ENCODE data around the gene ATP11B.
"Not testable (repeated sequence)": the region's sequence is repeated elsewhere in the genome, so short reads cannot be mapped to it uniquely, and the experiment has no call there.

Gene ATP11B

GRCh38 chr3:182797876-182798275 is 4.6 kb downstream of the ATP11B start:
- Histone ChIP-seq H3K27me3 (ENCODE audit: control insufficient read depth, insufficient read depth, low read length) (peaks cover 20% of the 10 kb centered on the region), H3K9ac (ENCODE audit: low read depth, low read length) (no peak overlapping the region), H3K36me3 (ENCODE audit: control insufficient read depth, insufficient read depth, low read length) (no peaks in the 10 kb centered on the region), H3K4me1 (ENCODE audit: control insufficient read depth, insufficient read depth, low read length) (no peaks in the 10 kb centered on the region), H3K4me3 (ENCODE audit: low read depth, low read length) (no peak overlapping the region), H3K9me3 (ENCODE audit: control insufficient read depth, insufficient read depth, low read length) (no peaks in the 10 kb centered on the region)

GRCh38 chr3:182799143-182799542 is 5.8 kb downstream of the ATP11B start:
- H3K4me1 ChIP-seq (ENCODE audit: control insufficient read depth, insufficient read depth, low read length); H3K9ac ChIP-seq (ENCODE audit: low read depth, low read length); H3K9me3 ChIP-seq (ENCODE audit: control insufficient read depth, insufficient read depth, low read length); H3K36me3 ChIP-seq (ENCODE audit: control insufficient read depth, insufficient read depth, low read length); H3K4me3 ChIP-seq (ENCODE audit: low read depth, low read length): not testable (repeated sequence)
- H3K27me3 ChIP-seq (ENCODE audit: control insufficient read depth, insufficient read depth, low read length): peaks cover 17% of the 10 kb centered on the region

- Histone ChIP-seq H3K4me1 (ENCODE audit: control insufficient read depth, insufficient read depth, low read length) (no peaks in the 10 kb centered on the region), H3K4me3 (ENCODE audit: low read depth, low read length) (no peak overlapping the region), H3K9ac (ENCODE audit: low read depth, low read length) (no peak overlapping the region), H3K27me3 (ENCODE audit: control insufficient read depth, insufficient read depth, low read length) (peaks cover 4% of the 10 kb centered on the region), H3K9me3 (ENCODE audit: control insufficient read depth, insufficient read depth, low read length) (no peaks in the 10 kb centered on the region), H3K36me3 (ENCODE audit: control insufficient read depth, insufficient read depth, low read length) (no peaks in the 10 kb centered on the region)
Measured at GRCh38 chr3:182800508-182800907, 7.2 kb downstream of the ATP11B start.

GRCh38 chr3:182802413-182803390 is 9.4 kb downstream of the ATP11B start:
- Histone ChIP-seq H3K36me3 (ENCODE audit: control insufficient read depth, insufficient read depth, low read length) (no peaks in the 10 kb centered on the region), H3K27me3 (ENCODE audit: control insufficient read depth, insufficient read depth, low read length) (no peaks in the 10 kb centered on the region), H3K9me3 (ENCODE audit: control insufficient read depth, insufficient read depth, low read length) (no peaks in the 10 kb centered on the region), H3K4me3 (ENCODE audit: low read depth, low read length) (no peak overlapping the region), H3K4me1 (ENCODE audit: control insufficient read depth, insufficient read depth, low read length) (no peaks in the 10 kb centered on the region), H3K9ac (ENCODE audit: low read depth, low read length) (no peak overlapping the region)

- no peaks in the 10 kb centered on the region for H3K27me3 ChIP-seq (ENCODE audit: control insufficient read depth, insufficient read depth, low read length)
- no peak overlapping the region for H3K9ac ChIP-seq (ENCODE audit: low read depth, low read length)
- no peak overlapping the region for H3K4me3 ChIP-seq (ENCODE audit: low read depth, low read length)
- no peaks in the 10 kb centered on the region for H3K9me3 ChIP-seq (ENCODE audit: control insufficient read depth, insufficient read depth, low read length)
- H3K4me1 ChIP-seq (ENCODE audit: control insufficient read depth, insufficient read depth, low read length): no peaks in the 10 kb centered on the region
- no peaks in the 10 kb centered on the region for H3K36me3 ChIP-seq (ENCODE audit: control insufficient read depth, insufficient read depth, low read length)
Measured at GRCh38 chr3:182803596-182803995, 10.3 kb downstream of the ATP11B start.

- no peak overlapping the region for H3K4me3 ChIP-seq (ENCODE audit: low read depth, low read length)
- H3K9ac ChIP-seq (ENCODE audit: low read depth, low read length): no peak overlapping the region
- no peaks in the 10 kb centered on the region for H3K4me1 ChIP-seq (ENCODE audit: control insufficient read depth, insufficient read depth, low read length)
- H3K36me3 ChIP-seq (ENCODE audit: control insufficient read depth, insufficient read depth, low read length): no peaks in the 10 kb centered on the region
- H3K9me3 ChIP-seq (ENCODE audit: control insufficient read depth, insufficient read depth, low read length): no peaks in the 10 kb centered on the region
- no peaks in the 10 kb centered on the region for H3K27me3 ChIP-seq (ENCODE audit: control insufficient read depth, insufficient read depth, low read length)
Measured at GRCh38 chr3:182807061-182807460, 13.8 kb downstream of the ATP11B start.

GRCh38 chr3:182808041-182808770 is 14.9 kb downstream of the ATP11B start:
- no peaks in the 10 kb centered on the region for H3K36me3 ChIP-seq (ENCODE audit: control insufficient read depth, insufficient read depth, low read length)
- H3K4me1 ChIP-seq (ENCODE audit: control insufficient read depth, insufficient read depth, low read length): no peaks in the 10 kb centered on the region
- H3K9me3 ChIP-seq (ENCODE audit: control insufficient read depth, insufficient read depth, low read length): no peaks in the 10 kb centered on the region
- H3K9ac ChIP-seq (ENCODE audit: low read depth, low read length): no peak overlapping the region
- H3K4me3 ChIP-seq (ENCODE audit: low read depth, low read length): no peak overlapping the region
- no peaks in the 10 kb centered on the region for H3K27me3 ChIP-seq (ENCODE audit: control insufficient read depth, insufficient read depth, low read length)

- no peaks in the 10 kb centered on the region for H3K9me3 ChIP-seq (ENCODE audit: control insufficient read depth, insufficient read depth, low read length)
- H3K4me3 ChIP-seq (ENCODE audit: low read depth, low read length): no peak overlapping the region
- H3K9ac ChIP-seq (ENCODE audit: low read depth, low read length): no peak overlapping the region
- H3K36me3 ChIP-seq (ENCODE audit: control insufficient read depth, insufficient read depth, low read length): no peaks in the 10 kb centered on the region
- no peaks in the 10 kb centered on the region for H3K4me1 ChIP-seq (ENCODE audit: control insufficient read depth, insufficient read depth, low read length)
- H3K27me3 ChIP-seq (ENCODE audit: control insufficient read depth, insufficient read depth, low read length): no peaks in the 10 kb centered on the region
Measured at GRCh38 chr3:182809531-182809930, 16.2 kb downstream of the ATP11B start.

GRCh38 chr3:182810574-182811268 is 17.4 kb downstream of the ATP11B start:
- no peaks in the 10 kb centered on the region for H3K27me3 ChIP-seq (ENCODE audit: control insufficient read depth, insufficient read depth, low read length)
- no peak overlapping the region for H3K4me3 ChIP-seq (ENCODE audit: low read depth, low read length)
- no peaks in the 10 kb centered on the region for H3K9me3 ChIP-seq (ENCODE audit: control insufficient read depth, insufficient read depth, low read length)
- no peak overlapping the region for H3K9ac ChIP-seq (ENCODE audit: low read depth, low read length)
- no peaks in the 10 kb centered on the region for H3K4me1 ChIP-seq (ENCODE audit: control insufficient read depth, insufficient read depth, low read length)
- no peaks in the 10 kb centered on the region for H3K36me3 ChIP-seq (ENCODE audit: control insufficient read depth, insufficient read depth, low read length)

- Histone ChIP-seq H3K27me3 (ENCODE audit: control insufficient read depth, insufficient read depth, low read length) (no peaks in the 10 kb centered on the region), H3K9me3 (ENCODE audit: control insufficient read depth, insufficient read depth, low read length) (no peaks in the 10 kb centered on the region), H3K36me3 (ENCODE audit: control insufficient read depth, insufficient read depth, low read length) (no peaks in the 10 kb centered on the region), H3K4me3 (ENCODE audit: low read depth, low read length) (no peak overlapping the region), H3K4me1 (ENCODE audit: control insufficient read depth, insufficient read depth, low read length) (no peaks in the 10 kb centered on the region), H3K9ac (ENCODE audit: low read depth, low read length) (no peak overlapping the region)
Measured at GRCh38 chr3:182811269-182811596, 17.9 kb downstream of the ATP11B start.

- H3K9ac ChIP-seq (ENCODE audit: low read depth, low read length): no peak overlapping the region
Measured at GRCh38 chr3:182812123-182812522, 18.8 kb downstream of the ATP11B start.

More at GRCh38 chr3:182812123-182812522, 18.8 kb downstream of the ATP11B start:
- Histone ChIP-seq H3K4me3 (ENCODE audit: low read depth, low read length) (no peak overlapping the region), H3K36me3 (ENCODE audit: control insufficient read depth, insufficient read depth, low read length) (no peaks in the 10 kb centered on the region), H3K27me3 (ENCODE audit: control insufficient read depth, insufficient read depth, low read length) (no peaks in the 10 kb centered on the region), H3K4me1 (ENCODE audit: control insufficient read depth, insufficient read depth, low read length) (no peaks in the 10 kb centered on the region), H3K9me3 (ENCODE audit: control insufficient read depth, insufficient read depth, low read length) (no peaks in the 10 kb centered on the region)
